C1 segment of cervical spinal cord (tissue), 14 donors: Measurements from ENCODE around the gene MALRD1.
A peak's percentile ranks its signal among the peaks of the same experiment; 100 is the strongest.

Experiments
- DNase-seq, 14 donors: peaks; one replicate each; lab custom pipeline; 2025; lab: John Stamatoyannopoulos, UW

MALRD1 gene

GRCh38 chr10:19221216-19221615 lies 172.6 kb downstream of the MALRD1 start:
- DNase-seq, result no peak

- DNase-seq, result no peak
Measured at GRCh38 chr10:19226025-19226424, 177.4 kb downstream of the MALRD1 start.

- DNase-seq, result no peak
Measured at GRCh38 chr10:19231034-19231433, 182.4 kb downstream of the MALRD1 start.

- DNase-seq, result peak in 1 of 14 donors; percentile 2
Measured at GRCh38 chr10:19245889-19246752, 197.5 kb downstream of the MALRD1 start.

- no peak for DNase-seq
Measured at GRCh38 chr10:19247843-19248242, 199.2 kb downstream of the MALRD1 start.

- DNase-seq, result no peak
Measured at GRCh38 chr10:19250546-19250945, 201.9 kb downstream of the MALRD1 start.

- no peak for DNase-seq
Measured at GRCh38 chr10:19252531-19252930, 203.9 kb downstream of the MALRD1 start.

- DNase-seq, result no peak
Measured at GRCh38 chr10:19256331-19256730, 207.7 kb downstream of the MALRD1 start.

GRCh38 chr10:19263262-19263661 lies 214.7 kb downstream of the MALRD1 start:
- DNase-seq, result no peak

GRCh38 chr10:19283285-19283684 lies 234.7 kb downstream of the MALRD1 start:
- DNase-seq, result no peak

- no peak for DNase-seq
Measured at GRCh38 chr10:19283786-19284185, 235.2 kb downstream of the MALRD1 start.

- DNase-seq, result no peak
Measured at GRCh38 chr10:19290770-19291169, 242.2 kb downstream of the MALRD1 start.

- no peak for DNase-seq
Measured at GRCh38 chr10:19294233-19294632, 245.6 kb downstream of the MALRD1 start.

GRCh38 chr10:19299645-19300044 lies 251.0 kb downstream of the MALRD1 start:
- DNase-seq, result no peak

- DNase-seq, result no peak
Measured at GRCh38 chr10:19302117-19302516, 253.5 kb downstream of the MALRD1 start.

- DNase-seq, result no peak
Measured at GRCh38 chr10:19310066-19310465, 261.5 kb downstream of the MALRD1 start.

GRCh38 chr10:19316204-19316870 lies 267.7 kb downstream of the MALRD1 start:
- no peak for DNase-seq

GRCh38 chr10:19317952-19318351 lies 269.4 kb downstream of the MALRD1 start:
- no peak for DNase-seq

- no peak for DNase-seq
Measured at GRCh38 chr10:19325581-19325980, 277.0 kb downstream of the MALRD1 start.

GRCh38 chr10:19328582-19328981 lies 280.0 kb downstream of the MALRD1 start:
- no peak for DNase-seq

GRCh38 chr10:19329475-19329874 lies 280.9 kb downstream of the MALRD1 start:
- no peak for DNase-seq

- no peak for DNase-seq
Measured at GRCh38 chr10:19332304-19332703, 283.7 kb downstream of the MALRD1 start.

GRCh38 chr10:19333631-19334030 lies 285.0 kb downstream of the MALRD1 start:
- no peak for DNase-seq
